RPMI8226 (cell line): ENCODE results near the gene ZNF200.
"Not testable (repeated sequence)": the region's sequence is repeated elsewhere in the genome, so short reads cannot be mapped to it uniquely, and the experiment has no call there.

ENCODE experiments used
- DNase-seq: peaks from one replicate; pipeline ENCODE4 v3.0.0-alpha.2; 2015

The ZNF200 gene

DNA sequence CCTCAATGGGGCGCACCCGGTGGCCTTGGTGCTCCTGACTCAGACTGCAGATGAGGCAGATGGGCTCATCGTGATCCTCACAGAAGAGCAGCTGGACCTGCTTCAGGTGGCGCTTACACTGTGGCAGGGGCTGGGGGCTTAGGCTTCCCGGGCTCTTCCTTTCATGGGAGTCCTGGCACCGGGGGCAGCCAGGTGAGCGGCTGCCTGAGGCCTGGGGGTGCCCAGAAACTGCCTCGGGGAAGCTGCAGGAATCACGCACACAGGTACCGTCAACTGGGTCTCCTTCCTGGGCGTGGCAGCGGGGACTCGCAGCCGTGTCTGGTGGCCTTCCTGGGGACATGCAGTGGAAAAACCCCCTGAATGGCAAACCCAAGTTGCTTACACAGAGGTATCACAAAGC, 14.5 kb upstream of the ZNF200 start:
- DNase-seq: no peak

- no peak for DNase-seq
Measured at GRCh38 chr16:3249020-3249419, 14.1 kb upstream of the ZNF200 start.

DNA sequence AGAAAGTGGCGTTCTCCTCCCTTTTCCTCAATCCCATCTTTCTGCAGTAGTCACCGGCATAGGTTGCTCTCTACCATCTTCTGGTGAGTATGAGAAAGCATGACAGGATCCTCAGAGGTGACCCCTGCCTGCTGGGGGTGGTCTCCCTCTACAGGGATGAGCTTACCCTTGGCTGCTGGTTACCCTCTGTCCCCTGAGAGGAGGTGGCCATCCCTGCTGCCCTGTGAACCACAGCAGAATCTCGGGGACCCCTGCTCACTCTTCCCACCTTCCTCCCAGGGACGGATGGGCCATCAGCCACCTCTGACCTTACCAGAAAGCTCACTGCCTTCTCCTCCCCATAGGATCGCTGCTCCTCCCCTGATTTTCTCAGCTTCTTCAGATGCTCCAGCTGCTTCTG, 13.6 kb upstream of the ZNF200 start:
- no peak for DNase-seq

DNA sequence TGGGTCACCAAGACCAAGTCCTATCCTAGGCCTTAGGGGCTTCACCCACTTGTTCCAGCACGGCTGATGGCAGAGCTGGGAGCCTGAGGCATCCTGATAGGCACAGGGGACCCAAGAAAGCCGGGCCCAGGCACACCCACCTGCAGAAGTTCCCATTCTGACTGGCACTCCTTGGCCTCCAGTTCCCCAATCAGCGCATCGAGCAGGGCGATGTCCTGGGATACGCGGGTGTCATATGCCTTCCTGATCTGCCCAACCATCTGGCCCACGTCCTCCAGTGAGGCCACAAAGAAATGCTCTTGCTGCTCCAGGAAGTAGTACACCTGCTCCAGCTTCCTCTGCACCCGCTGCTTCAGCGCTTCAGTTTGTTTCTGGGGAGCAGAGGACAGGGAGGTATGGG, 11.9 kb upstream of the ZNF200 start:
- DNase-seq: no peak

GRCh38 chr16:3246002-3246401, 11.0 kb upstream of the ZNF200 start:
- no peak for DNase-seq

- DNase-seq: no peak
Measured at GRCh38 chr16:3243882-3244281, 8.9 kb upstream of the ZNF200 start.

GRCh38 chr16:3242709-3243108, 7.8 kb upstream of the ZNF200 start:
- no peak for DNase-seq

DNA sequence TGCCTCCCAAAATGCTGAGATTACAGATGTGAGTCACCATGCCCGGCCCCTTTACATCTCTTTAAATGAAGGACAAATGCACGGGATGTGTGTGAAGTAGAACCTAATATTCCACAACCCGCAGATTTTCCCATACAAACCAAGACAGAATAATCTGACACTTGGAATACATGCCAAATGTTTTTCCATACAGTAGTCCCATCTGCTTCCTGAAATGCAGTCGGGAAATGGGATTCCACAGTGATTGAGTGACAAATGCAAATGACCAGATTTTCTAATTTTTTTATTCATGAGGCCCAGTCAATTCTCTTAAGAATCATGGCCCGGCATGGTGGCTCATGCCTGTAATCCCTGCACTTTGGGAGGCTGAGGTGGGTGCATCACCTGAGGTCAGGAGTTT, 6.8 kb upstream of the ZNF200 start:
- DNase-seq: no peak

- DNase-seq: no peak
Measured at GRCh38 chr16:3235856-3236669, 1.1 kb upstream of the ZNF200 start.

- DNase-seq: no peak
Measured at GRCh38 chr16:3234543-3234856, 458 bp downstream of the ZNF200 start.

DNA sequence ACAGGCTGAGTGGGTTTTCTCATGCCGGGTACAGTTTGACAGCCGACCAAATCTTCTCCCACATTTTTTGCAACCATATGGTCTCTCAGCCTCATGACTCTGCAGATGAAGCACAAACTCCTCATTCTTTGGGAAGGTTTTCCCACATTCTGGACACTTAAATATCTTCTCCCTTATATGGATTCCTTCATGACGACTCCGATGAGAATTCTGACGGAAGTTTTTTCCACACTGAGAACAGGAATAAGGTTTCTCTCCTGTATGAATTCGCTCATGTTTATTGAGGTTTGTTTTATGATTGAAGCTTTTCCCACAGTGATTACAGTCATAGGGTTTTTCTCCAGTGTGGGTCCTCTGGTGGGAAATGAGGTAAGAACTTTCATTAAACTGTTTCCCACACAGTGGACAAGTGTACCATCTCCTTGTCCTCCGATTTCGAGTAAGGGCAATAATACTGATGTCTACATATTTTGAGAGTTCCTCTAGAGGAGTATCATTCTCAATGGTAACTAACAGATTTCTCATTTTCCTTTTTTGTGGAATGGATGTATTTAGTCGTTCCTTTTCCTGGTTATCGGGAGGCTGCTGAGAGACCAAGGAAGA, 10.9 kb downstream of the ZNF200 start:
- DNase-seq: no peak

- no peak for DNase-seq
Measured at GRCh38 chr16:3220839-3221238, 14.1 kb downstream of the ZNF200 start.

GRCh38 chr16:3216263-3216640, 18.7 kb downstream of the ZNF200 start:
- no peak for DNase-seq

- peak; percentile 73 for DNase-seq
Measured at GRCh38 chr16:3215601-3216262, 19.2 kb downstream of the ZNF200 start.

DNA sequence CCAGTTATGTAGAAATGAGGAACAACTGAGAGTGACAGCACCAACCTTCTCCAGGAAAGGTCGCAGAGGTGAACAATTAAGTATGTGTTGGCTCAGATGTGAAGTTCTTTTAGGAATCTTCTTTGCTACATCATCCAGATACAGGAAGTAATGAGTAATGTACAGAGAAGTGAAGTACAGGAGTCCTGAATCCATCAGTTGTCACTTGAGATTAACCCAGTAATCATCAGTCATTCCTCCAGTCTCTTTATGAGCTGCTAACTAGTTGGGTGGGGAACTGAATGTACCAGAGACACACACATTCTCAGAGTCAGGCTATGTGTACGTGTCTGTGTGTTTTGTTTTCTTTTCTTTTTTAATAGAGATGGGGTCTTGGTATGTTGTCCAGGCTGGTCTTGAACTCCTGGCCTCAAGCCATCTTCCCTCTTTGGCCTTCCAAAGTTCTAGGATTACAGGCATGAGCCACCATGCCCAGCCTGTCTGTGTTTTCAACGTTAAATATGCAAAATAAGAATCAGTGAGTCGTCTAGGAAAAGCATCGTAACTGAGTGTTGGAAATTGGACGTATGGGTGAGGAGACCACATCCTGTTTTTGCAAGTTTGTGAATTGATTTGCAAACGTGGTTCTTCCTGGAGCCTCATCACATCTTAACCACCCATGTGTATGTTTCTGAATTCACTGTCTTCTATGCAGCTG, 19.9 kb downstream of the ZNF200 start:
- peak; percentile 73 for DNase-seq

DNA sequence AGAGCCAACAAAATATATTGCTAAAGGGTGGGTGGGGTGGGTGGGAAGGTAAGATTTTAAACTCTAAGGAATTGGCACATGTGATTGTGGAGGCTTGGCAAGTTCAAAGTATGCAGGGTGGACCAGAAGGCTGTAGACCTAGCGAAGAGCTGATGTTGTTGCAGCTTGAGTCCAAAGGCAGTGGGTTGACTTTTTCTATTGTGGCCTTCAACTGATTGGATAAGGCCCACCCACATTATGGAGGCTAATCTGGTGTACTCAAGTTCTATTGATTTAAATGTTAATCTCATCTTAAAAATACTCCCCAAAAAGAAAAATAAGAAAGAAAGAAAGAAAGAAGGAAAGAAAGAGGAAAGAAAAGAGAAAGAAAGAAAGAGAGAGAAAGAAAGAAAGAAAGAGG, 22.4 kb downstream of the ZNF200 start:
- no peak for DNase-seq

DNA sequence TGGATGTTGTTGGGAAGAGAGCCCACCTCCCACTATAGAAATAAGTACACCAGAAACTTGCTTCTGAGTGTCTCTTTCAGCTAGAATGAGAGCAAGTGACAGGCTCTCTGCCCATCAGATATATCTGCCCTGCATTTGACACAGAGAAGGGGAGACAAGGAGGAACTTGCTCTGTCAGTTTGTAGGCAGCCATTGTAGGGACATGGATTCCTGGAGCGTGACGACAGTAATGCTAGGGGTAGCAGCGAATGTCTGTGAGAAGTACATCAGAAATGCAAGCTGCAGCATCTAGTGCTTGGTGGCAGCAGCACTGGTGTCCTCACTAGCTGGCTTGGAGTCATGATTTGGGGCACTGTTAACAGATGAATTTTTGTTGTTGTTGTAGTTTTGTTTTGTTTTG, 23.0 kb downstream of the ZNF200 start:
- DNase-seq: no peak

DNA sequence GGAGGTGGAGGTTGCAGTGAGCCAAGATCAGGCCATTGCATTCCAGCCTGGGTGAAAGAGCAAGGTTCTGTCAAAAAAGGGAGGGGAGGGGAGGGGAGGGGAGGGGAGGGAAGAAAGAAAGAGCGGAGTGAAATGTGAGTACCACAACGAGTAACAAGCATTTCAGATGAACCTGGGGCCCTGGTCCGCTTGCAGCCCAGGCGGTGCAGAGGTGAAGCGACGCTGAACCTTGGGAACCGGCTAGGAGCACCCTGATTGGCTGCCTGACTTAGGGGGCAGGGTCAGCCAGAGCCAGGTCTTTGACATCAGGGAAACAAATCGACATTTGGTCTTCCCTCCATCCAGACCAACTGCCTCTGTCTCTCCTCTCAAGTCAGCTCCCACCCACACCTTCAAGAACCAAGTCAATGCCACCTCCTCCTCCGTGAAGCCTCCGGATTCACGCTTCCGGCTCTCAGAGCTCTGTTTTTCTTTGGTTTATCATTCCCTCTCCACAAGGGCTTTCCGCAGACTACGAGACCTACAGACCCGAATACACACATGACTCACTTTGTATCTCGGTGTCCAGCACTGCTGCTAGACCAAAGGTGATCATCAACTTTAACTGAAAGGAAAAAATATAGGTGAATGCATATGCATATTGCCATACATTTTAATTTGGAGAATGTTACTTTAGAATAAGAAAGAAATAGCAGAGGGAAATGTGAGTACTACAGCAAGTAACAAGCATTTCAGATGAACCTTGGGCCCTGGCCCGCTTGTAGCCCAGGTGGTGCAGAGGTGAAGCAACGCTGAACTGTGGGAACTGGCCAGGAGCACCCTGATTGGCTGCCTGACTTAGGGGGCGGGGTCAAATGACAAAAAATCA, 27.6 kb downstream of the ZNF200 start:
- DNase-seq: no peak

DNA sequence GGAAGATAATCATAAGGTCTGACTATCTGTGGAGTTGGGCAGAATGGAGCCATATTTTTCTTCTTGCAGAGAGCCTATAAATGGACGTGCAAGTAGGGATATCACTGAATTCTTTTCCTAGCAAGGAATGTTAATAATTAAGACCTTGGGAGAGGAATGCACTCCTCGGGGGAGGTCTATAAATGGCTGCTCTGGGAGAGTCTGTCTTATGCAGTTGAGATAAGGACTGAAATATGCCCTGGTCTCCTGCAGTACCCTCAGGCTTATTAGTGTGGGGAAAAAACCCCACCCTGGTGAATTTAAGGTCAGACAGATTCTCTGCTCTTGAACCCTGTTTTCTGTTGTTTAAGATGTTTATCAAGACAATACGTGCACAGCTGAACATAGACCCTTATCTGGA, 29.0 kb downstream of the ZNF200 start:
- not testable (repeated sequence) for DNase-seq

DNA sequence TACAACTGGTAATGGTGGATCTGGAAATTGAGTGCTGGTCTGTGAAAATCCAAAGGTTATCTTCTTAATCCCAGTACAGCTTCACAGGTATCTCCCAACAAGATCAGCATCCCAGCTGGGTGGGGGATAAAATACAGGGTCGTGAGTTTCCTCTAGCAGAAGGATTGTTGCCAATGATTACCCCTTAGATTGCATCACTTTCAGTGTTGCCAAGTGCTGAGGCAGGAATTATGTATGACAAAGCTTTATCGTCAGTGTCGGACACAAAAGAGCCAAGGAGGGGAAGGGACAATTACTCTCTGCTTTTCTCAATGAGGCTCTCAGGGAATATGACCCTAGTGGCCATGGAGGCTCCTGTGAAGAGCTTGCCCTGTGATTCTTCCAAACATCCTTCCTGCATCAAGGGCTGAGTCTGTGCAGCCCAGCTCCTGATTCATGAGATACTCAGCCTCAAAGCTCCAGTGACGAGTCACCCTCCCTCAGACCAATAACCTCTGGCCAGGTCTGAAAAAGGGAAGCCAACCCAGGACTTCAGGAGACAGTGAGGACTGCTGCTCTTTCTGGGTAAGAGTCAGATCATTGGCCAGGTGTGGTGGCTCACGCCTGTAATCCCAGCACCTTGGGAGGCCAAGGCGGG, 31.9 kb downstream of the ZNF200 start:
- no peak for DNase-seq

DNA sequence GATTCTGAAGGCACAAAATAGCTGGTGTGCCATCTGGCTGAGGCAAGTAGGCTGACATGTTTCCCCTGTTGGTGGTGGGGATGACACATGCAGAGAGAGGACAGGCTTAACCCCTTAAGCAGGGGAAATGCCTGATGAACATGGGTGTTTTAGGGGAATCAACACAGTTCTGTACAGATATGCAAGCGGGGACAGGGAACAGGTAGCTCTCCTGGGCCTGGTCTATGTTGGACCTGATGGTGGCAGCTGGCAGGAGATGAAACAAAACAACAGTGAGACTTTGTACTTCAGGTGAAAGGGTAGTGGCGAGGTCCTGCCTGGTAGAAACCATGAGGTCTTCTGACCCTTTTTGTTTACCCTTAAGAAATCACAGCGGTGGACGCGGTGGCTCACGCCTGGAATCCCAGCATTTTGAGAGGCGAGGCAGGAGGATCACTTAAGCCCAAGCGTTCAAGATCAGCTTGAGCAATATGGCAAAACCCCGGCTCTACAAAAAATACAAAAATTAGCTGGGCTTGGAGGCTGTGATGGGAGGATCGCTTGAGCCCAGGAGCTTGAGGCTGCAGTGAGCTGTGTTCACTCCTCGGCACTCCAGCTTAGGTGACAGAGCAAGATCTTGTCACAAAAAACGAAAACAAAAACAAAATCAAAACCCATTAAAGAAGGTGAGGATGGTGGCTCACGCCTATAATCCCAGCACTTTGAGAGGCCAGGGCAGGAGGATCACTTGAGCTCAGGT, 36.5 kb downstream of the ZNF200 start:
- no peak for DNase-seq
